ENCODE results near the gene POC1A. TPM values are rescaled to one million over a fixed set of nuclear protein-coding genes. Genes with fewer than 3 reads are reported as not detected.

Gene POC1A
- total and polyA plus RNA-seq, 2 of the 4 experiments (the other 2 are of a cell fraction) = 10.6 to 11.5 TPM

- no TSS peak for BruUV-seq (replicated peaks)
These were observed 107.4 kb downstream of the POC1A start for GRCh38 chr3:52046902-52047239.

More at GRCh38 chr3:52046902-52047239, 107.4 kb downstream of the POC1A start:
- peaks cover 36% of the 10 kb centered on the region for H3K4me1 ChIP-seq (ENCODE audit: control insufficient read depth, insufficient read depth, low read length)
- in situ Hi-C loops (cut with MboI; ENCODE audit: low sequenced_read_pairs) (loop anchor here (5.0 kb wide), 1 partner anchor 35 kb away; no protein-coding TSS in a partner anchor), dilution Hi-C loops (cut with HindIII; ENCODE audit: low sequenced_read_pairs, unreplicated experiment) (no loop called here), intact Hi-C loops (cut with micrococcal nuclease) (loop anchor here (2.0 kb wide), 1 partner anchor 104 kb away; the partner anchor contains the start of gene PARP3)
- peak overlapping the region; percentile 51 for H3K18ac ChIP-seq (ENCODE audit: low read depth, low read length)
- peak overlapping the region; percentile 42 for H3K23ac ChIP-seq (ENCODE audit: low read depth, low read length)
- peak overlapping the region; percentile 57 for H4K5ac ChIP-seq (ENCODE audit: low read depth, low read length)
- no peaks in the 10 kb centered on the region for H3K27me3 ChIP-seq (ENCODE audit: control insufficient read depth, insufficient read depth, low read length)
- peak overlapping the region; percentile 76 to 96 for H4K8ac ChIP-seq (ENCODE audit: low read depth in 2 of 2, low read length in 2 of 2)
- H3K4me3 ChIP-seq (ENCODE audit: insufficient read depth, low read depth, low read length) = no peak overlapping the region
- peak overlapping the region; percentile 84 for H2AFZ ChIP-seq (replicated peaks; ENCODE audit: low read length, poor library complexity)
- peak overlapping the region; percentile 96 for H2AK5ac ChIP-seq (ENCODE audit: low read depth, low read length)
- H3K9ac ChIP-seq (ENCODE audit: low read depth, low read length) = peak overlapping the region; percentile 63
- H4K91ac ChIP-seq (ENCODE audit: insufficient read depth, low read depth, low read length) = peak overlapping the region; percentile 98
- H3K56ac ChIP-seq (ENCODE audit: extremely low read depth, insufficient read depth, low read length) = peak overlapping the region; percentile 92
- POLR2A ChIA-PET (ENCODE audit: unreplicated experiment) = no interaction called here
- peak overlapping the region; percentile 93 for H2BK20ac ChIP-seq (ENCODE audit: low read depth, low read length)
- CTCF ChIA-PET = interaction anchor here (1.5 kb wide), 1 partner anchor 9 kb away, joined by 4 read pairs; no protein-coding TSS in a partner anchor
- H3K27ac ChIP-seq (ENCODE audit: insufficient read depth, low read length) = peak overlapping the region; percentile 89
- peak overlapping the region; percentile 97 for H2AK9ac ChIP-seq (replicated peaks; ENCODE audit: low read depth, low read length, poor library complexity)
- peak overlapping the region; percentile 77; the same call in 2 of the 3 replicates for H2BK15ac ChIP-seq (ENCODE audit: low read depth, low read length)
- ATAC-seq (ENCODE audit: low read depth) = peak; percentile 38
- H3K9me3 ChIP-seq (ENCODE audit: control insufficient read depth, insufficient read depth, low read length) = no peaks in the 10 kb centered on the region
- H3K14ac ChIP-seq (replicated peaks; ENCODE audit: low read depth, low read length) = peak overlapping the region; percentile 88
- DNase-seq = no peak
- H2BK5ac ChIP-seq (ENCODE audit: low read depth, low read length, poor library complexity, severe bottlenecking) = peak overlapping the region; percentile 95
- peaks cover 11 to 52% of the 10 kb centered on the region in 2 experiments for H3K79me1 ChIP-seq (ENCODE audit: low read depth in 1 of 2, low read length in 2 of 2)
- TF ChIP-seq MAFK (IDR thresholded peaks at IDR 0.05; ENCODE audit: low read depth, low read length) (no peak), ELK1 (IDR thresholded peaks at IDR 0.05; ENCODE audit: borderline replicate concordance, low read depth, low read length) (no peak), FOS (IDR thresholded peaks at IDR 0.05; ENCODE audit: low read depth, low read length) (no peak), RAD21 (IDR thresholded peaks at IDR 0.05; ENCODE audit: low read length) (no peak), MAZ (IDR thresholded peaks at IDR 0.05; ENCODE audit: borderline replicate concordance, low read depth, low read length) (no peak), MXI1 (IDR thresholded peaks at IDR 0.05; ENCODE audit: borderline replicate concordance, low read depth, low read length) (no peak), POLR2A (IDR thresholded peaks at IDR 0.05; ENCODE audit: low read depth, low read length) (peak; percentile 81; the same call in 1 of the 2 replicates), NFE2L2 (IDR thresholded peaks at IDR 0.05; ENCODE audit: low read depth, low read length) (no peak)
- H3K9me1 ChIP-seq (ENCODE audit: insufficient read depth, low read length) = peaks cover 32% of the 10 kb centered on the region
- H2BK120ac ChIP-seq (ENCODE audit: low read depth, low read length) = peak overlapping the region; percentile 99
- H3K4ac ChIP-seq (ENCODE audit: low read depth, low read length) = peak overlapping the region; percentile 98
- H3K36me3 ChIP-seq (ENCODE audit: control insufficient read depth, insufficient read depth, low read length) = peaks cover 21% of the 10 kb centered on the region
- peak overlapping the region; percentile 24 for H3K4me2 ChIP-seq (ENCODE audit: low read depth, low read length)
- WGBS, 2 experiments (ENCODE audit: extremely low coverage in 2 of 2, insufficient read length in 1 of 2) = 40% methylated on average over 1 of the region's 7 CpGs; no CpG with 5 or more reads in 1 of the 2 experiments
- H4K20me1 ChIP-seq (ENCODE audit: insufficient read depth, low read length) = no peaks in the 10 kb centered on the region

Measured in IMR-90 (cell line).